ENCODE measurements around the gene VSIG10L2. TPM values are rescaled to one million over a fixed set of nuclear protein-coding genes. Genes with fewer than 3 reads are reported as not detected.

VSIG10L2 gene
- total RNA-seq, 1 donor from 2014 or later = not detected

- Mint-ChIP-seq H3K4me3 (ENCODE audit: low read depth) (no peak overlapping the region), H3K36me3 (ENCODE audit: insufficient read depth) (no peaks in the 10 kb centered on the region), H3K9me3 (ENCODE audit: low read depth) (no peaks in the 10 kb centered on the region), H3K4me1 (ENCODE audit: low read depth) (peaks cover 7% of the 10 kb centered on the region), H3K27ac (no peak overlapping the region), H3K27me3 (peaks cover 2% of the 10 kb centered on the region)
- TF ChIP-seq CTCF (IDR thresholded peaks at IDR 0.05; ENCODE audit: unreplicated experiment) = no peak
- no peak for DNase-seq (ENCODE audit: low spot score, unreplicated experiment)
Observed at GRCh38 chr11:125934473-125934872, 11.4 kb upstream of the VSIG10L2 start.

DNA sequence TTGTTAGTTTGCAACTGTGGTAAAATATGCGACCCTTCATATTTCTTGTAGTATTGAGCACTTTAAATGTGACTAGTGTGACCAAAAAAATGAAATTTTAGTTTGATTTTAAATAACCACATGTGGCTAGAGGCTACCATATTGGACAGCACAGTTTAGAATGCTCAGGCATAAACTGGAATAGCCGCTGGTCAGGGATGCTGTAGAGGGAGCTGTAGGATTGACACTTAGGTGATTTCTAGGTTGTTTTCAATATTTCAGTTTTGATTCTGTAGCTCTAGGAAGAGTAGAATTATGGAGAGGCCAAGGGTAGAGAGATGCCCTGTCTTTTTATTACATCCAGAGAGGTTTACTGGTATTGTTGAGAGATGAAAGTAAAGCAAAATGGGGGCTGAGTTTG lies 10.8 kb upstream of the VSIG10L2 start:
- Mint-ChIP-seq H3K27me3 (peaks cover 2% of the 10 kb centered on the region), H3K27ac (no peak overlapping the region), H3K4me3 (ENCODE audit: low read depth) (no peak overlapping the region), H3K36me3 (ENCODE audit: insufficient read depth) (no peaks in the 10 kb centered on the region), H3K9me3 (ENCODE audit: low read depth) (no peaks in the 10 kb centered on the region), H3K4me1 (ENCODE audit: low read depth) (peaks cover 7% of the 10 kb centered on the region)
- DNase-seq (ENCODE audit: low spot score, unreplicated experiment) = no peak
- TF ChIP-seq CTCF (IDR thresholded peaks at IDR 0.05; ENCODE audit: unreplicated experiment) = no peak

DNA sequence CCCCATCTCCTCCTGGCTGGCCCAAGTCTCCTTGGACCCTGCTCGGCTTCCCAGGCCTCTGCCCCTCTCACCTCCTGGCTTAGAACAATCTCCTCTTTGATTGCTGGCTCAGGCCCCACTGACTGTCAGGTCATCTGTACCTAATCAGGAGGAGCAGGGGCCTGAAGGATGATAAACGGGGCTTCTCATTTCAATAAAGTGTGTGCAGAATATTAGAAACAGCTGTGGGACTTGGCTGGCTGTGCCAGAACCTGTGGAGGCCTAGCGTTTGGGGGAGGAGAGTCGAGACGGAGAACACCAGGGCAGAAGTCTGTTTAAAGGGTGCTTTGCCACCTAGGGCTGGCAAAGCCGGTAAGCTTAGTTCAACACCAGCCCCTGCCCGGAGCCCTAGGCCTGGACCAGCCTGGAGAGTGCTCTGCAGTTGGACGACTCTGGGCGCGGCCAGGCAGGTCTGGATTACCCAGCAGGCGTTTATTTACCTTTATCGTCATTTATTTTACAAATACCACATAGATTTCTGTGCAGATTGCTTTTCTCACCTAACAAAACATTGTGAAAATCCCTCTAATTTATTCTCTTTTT lies 10.1 kb upstream of the VSIG10L2 start:
- DNase-seq (ENCODE audit: low spot score, unreplicated experiment) = no peak
- Mint-ChIP-seq H3K27ac (no peak overlapping the region), H3K4me1 (ENCODE audit: low read depth) (peaks cover 7% of the 10 kb centered on the region), H3K4me3 (ENCODE audit: low read depth) (no peak overlapping the region), H3K27me3 (peaks cover 2% of the 10 kb centered on the region), H3K9me3 (ENCODE audit: low read depth) (no peaks in the 10 kb centered on the region), H3K36me3 (ENCODE audit: insufficient read depth) (no peaks in the 10 kb centered on the region)
- no peak for TF ChIP-seq CTCF (IDR thresholded peaks at IDR 0.05; ENCODE audit: unreplicated experiment)

DNA sequence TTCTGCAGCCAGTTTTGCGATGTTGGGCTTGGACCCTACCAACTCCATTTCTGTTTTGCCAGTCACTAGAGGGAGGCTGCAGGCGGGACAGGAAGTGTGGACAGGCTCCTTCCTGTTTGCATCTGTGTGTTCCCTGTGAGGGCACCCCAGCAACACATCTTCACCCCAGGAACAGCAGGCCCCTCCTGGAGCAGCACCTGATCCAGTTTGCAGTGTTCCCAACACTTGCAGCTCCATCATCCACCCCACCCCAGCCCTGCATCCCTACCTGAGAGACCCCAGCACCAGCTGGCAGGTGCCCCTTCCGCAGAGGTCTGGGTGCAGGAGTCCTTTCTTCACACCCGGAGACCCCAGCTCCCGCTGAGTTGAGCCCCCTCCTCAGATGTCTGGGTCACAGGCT lies 7.4 kb upstream of the VSIG10L2 start:
- Mint-ChIP-seq H3K9me3 (ENCODE audit: low read depth) (no peaks in the 10 kb centered on the region), H3K4me1 (ENCODE audit: low read depth) (peaks cover 7% of the 10 kb centered on the region), H3K4me3 (ENCODE audit: low read depth) (no peak overlapping the region), H3K27me3 (peaks cover 8% of the 10 kb centered on the region), H3K27ac (no peak overlapping the region), H3K36me3 (ENCODE audit: insufficient read depth) (no peaks in the 10 kb centered on the region)
- TF ChIP-seq CTCF (IDR thresholded peaks at IDR 0.05; ENCODE audit: unreplicated experiment) = no peak
- DNase-seq (ENCODE audit: low spot score, unreplicated experiment) = no peak

- Mint-ChIP-seq H3K27ac (no peak overlapping the region), H3K4me1 (ENCODE audit: low read depth) (peaks cover 7% of the 10 kb centered on the region), H3K27me3 (peaks cover 10% of the 10 kb centered on the region), H3K4me3 (ENCODE audit: low read depth) (no peak overlapping the region), H3K9me3 (ENCODE audit: low read depth) (no peaks in the 10 kb centered on the region), H3K36me3 (ENCODE audit: insufficient read depth) (no peaks in the 10 kb centered on the region)
- TF ChIP-seq CTCF (IDR thresholded peaks at IDR 0.05; ENCODE audit: unreplicated experiment) = no peak
- no peak for DNase-seq (ENCODE audit: low spot score, unreplicated experiment)
Observed at GRCh38 chr11:125939081-125939521, 6.7 kb upstream of the VSIG10L2 start.

Measured in progenitor cell of endocrine pancreas (in vitro differentiated cells).